Measurements from ENCODE around the gene TATDN2.
"Not testable (repeated sequence)": the region's sequence is repeated elsewhere in the genome, so short reads cannot be mapped to it uniquely, and the experiment has no call there.

The TATDN2 gene

GRCh38 chr3:10294030-10294586, 45.8 kb downstream of the TATDN2 start:
- DNase-seq, result no peak

DNA sequence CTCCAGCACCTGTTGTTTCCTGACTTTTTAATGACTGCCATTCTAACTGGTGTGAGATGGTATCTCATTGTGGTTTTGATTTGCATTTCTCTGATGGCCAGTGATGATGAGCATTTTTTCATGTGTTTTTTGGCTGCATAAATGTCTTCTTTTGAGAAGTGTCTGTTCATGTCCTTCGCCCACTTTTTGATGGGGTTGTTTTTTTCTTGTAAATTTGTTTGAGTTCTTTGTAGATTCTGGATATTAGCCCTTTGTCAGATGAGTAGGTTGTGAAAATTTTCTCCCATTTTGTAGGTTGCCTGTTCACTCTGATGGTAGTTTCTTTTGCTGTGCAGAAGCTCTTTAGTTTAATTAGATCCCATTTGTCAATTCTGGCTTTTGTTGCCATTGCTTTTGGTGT, 49.8 kb downstream of the TATDN2 start:
- DNase-seq, result not testable (repeated sequence)

- no peak for DNase-seq
These were observed 50.9 kb downstream of the TATDN2 start for GRCh38 chr3:10299175-10299574.

DNA sequence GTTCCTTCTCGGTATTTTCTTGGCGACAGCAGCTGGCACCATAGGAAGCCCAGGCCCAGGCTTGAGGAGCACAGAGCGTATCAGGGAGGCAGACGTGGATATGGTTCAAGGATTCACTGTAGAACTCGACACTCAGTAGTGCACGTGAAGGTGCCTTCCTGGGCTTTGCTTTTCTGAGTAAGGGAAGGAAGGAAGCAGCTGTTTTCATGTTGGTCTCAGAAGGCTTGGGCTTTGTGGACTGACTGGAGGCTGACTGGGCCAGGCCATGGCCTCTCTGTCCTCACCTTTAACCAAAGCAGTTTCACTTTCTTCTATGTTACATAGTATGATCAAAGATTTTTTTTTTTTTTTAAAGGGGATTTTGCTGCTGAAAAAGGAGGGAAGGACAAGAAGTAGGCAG, 51.4 kb downstream of the TATDN2 start:
- DNase-seq, result no peak

DNA sequence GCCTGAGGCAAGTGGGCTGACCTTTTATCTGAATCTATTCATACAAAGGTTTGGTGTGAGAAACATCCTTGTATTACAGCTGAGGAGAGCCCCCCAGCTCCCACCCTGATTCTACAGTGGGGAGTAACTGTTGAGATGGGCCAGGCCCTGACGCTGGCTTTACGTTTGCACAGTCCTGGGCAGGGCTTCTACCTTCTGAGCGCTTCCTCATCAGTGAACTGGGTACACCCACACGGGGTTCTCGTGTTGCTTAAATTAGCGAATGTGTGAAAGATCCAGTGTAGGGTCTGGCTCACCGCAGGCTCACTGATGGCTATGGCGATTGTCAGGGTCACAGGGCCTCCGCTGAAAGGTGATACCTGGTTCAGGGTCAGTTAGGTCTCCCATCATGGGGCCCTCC, 51.8 kb downstream of the TATDN2 start:
- no peak for DNase-seq

DNA sequence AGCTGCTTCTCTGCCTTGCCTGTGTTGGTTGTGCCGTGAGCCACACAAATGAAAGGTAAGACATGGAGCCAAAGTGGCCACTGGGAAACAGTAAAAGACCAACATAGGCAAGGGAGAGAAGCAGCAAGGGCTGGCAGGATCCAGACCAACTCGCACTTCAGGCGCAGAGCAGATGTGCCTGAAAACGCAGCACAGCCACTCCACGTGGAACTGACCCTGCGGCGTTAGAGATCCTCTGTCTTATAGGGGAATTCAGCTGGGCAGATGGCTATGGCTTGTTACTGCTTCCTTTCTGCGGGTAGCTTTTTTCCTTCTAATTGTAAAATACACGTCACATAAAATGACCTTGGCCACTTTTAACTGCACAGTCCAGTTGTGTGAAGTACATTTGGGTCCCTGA, 54.8 kb downstream of the TATDN2 start:
- no peak for DNase-seq

GRCh38 chr3:10303785-10304184, 55.5 kb downstream of the TATDN2 start:
- DNase-seq, result no peak

- no peak for DNase-seq
These were observed 56.6 kb downstream of the TATDN2 start for GRCh38 chr3:10304905-10305304.

DNA sequence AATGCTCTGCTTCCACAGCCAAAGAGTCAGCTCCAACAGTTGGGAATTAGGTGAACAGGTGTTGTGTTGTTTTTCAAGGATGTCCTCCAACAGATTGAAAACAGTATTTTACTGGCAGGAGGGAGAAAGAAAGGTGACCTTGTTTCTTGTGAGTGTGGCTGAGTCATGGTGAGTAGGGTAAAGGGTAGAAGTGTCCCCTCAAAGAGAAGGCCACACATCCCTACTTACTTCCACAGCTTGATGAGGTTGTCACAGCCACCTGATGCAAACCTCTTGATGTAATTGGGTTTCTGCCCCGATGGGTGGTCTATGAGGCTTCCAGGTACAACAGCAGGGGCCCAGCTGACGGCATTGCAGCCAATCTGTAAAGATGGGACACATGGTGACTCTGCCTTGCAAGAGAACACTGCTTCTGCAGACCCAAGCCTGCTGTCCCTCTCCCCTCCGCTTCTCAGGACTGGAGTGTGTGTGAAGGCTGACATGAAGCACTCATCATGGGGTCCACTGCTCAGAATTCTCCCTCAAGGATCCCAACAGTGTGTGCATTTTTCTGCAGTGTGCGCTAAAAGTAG, 57.2 kb downstream of the TATDN2 start:
- no peak for DNase-seq

DNA sequence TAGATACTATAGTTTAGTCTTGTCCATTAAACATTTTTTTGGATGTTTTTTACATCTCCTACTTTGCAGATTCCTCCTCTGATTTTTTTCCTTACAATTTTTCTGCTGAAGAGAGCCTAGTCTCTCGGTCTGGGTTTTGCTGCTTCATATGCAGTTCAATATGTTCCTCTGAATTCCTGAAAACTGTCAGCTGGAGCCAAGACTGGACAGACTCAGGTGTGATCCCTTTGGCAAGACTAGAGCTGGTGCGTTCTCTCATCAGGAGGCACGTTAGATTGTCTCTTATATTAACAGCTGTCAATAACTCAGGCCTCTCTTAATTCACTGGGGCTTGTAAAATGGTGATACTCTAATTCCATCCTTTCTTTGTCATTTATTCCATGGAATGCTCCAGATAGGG, 57.9 kb downstream of the TATDN2 start:
- no peak for DNase-seq

GRCh38 chr3:10308678-10309077, 60.4 kb downstream of the TATDN2 start:
- DNase-seq, result no peak

DNA sequence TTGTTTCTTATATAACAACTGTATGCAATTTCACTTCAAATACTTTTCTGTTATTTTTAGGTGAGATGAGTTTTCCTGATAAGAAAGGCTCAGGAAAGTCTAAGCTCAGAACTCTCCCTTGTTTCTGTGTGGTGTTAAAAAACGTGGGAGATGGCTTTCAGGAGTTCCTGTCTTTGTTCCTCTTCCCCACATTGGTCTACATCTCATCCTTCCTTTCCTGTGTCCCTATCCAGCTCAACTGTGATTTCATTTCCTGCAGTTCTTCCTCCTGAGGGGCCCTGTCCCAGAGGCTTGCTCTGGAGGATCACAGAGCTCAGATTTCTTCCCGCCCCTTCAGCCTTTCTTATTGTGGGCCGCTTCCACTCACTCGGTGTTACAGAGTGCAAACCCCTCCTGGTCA, 61.5 kb downstream of the TATDN2 start:
- no peak for DNase-seq

DNA sequence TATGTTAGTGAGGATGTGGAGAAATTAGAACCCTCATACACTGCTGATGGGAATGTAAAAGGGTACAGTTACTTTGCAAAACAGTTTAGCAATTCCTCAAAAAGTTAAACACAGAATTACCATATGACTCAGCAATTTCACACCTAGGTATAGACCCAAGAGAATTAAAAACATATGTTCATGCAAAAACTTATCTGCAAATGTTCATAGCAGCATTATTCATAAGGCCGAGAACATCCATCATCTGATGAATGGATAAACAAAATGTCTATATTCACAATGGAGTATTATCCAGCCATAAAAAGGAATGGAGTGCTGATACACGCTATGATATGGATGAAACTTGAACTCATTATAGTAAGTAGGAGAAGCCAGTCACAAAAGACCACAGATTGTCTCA, 62.3 kb downstream of the TATDN2 start:
- DNase-seq, result no peak

GRCh38 chr3:10311710-10312109, 63.5 kb downstream of the TATDN2 start:
- DNase-seq, result no peak

- DNase-seq, result no peak
These were observed 64.1 kb downstream of the TATDN2 start for GRCh38 chr3:10312391-10312790.

GRCh38 chr3:10312861-10313260, 64.6 kb downstream of the TATDN2 start:
- DNase-seq, result no peak

DNA sequence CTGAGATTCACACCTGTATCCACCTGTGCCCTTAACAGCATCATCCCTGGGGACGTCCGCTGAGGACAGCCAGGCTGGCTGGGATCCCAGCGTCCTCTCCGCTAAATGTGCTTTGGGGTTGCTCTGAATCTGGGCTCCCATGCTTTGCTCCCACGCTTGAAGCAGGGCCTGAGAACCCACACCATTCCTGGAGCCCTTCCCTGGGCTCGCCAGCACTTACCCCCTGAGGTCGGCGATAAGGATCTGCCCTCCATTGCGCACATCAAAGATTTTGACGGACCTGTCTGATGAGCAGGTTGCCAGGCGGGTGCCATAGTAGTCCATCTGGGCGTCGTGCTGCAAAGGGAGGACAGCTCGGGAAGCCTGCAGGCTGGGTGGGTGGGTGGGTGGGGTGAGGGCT, 66.8 kb downstream of the TATDN2 start:
- no peak for DNase-seq

DNA sequence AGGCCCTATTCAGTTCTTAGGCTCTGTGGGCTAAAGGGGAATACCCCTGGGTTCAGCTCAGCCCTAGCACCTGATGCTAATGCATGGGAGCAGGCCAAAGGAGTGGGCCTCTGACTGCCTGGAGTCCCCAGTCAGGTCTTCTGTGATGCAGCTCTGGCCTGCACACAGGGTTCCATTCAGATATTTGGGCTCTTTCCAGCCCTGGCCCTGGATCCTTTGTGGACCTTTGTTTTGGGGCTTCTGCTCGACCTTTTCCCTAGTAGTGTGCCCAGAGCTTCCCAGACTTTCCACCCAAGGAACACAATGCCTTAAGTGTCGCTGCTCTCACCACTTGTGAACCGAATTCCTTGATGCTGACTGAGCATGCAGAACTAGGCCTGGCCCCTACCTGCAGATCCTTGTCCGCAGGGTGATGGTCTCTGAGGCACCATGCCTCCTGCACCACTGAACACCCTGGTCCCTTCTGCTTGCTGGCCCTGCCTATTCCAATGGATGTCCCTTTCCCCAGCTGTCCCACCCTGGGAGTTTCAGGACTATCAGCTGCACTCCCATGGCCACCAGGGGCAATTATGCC, 67.6 kb downstream of the TATDN2 start:
- no peak for DNase-seq

DNA sequence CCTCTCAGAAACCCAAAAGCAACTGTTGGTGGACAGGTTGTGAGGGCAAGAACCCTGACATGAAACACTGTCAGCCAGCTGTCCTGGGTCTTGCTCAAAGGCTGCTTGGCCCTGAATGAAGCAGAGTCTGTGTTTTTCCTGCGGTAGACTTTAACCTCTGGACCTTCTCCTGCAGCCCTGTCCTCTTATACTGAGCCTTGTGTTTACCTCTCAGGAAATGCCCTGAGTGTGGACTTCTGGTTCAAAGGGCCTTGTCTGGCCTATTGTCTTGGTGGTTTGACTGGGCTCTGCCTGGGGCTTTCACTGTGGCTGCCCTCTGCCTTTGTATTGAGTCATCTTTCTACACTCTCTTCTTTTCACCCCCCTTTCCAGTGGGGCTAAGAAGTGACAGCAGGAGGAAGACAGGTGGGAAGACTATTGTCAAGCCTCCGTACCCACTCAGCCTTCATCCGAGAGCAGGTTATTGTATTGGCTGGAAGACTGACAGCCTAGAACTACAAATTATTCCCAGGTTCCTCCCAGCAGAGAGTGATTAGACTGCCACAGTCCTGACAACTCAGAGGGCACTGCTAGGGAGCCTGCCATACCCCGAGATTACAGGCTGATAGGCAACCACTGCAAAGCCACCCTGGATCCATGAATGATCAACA, 69.2 kb downstream of the TATDN2 start:
- DNase-seq, result no peak

GRCh38 chr3:10317961-10318350, 69.7 kb downstream of the TATDN2 start:
- no peak for DNase-seq

GRCh38 chr3:10319251-10319650, 71.0 kb downstream of the TATDN2 start:
- no peak for DNase-seq

GRCh38 chr3:10319804-10320203, 71.5 kb downstream of the TATDN2 start:
- no peak for DNase-seq

DNA sequence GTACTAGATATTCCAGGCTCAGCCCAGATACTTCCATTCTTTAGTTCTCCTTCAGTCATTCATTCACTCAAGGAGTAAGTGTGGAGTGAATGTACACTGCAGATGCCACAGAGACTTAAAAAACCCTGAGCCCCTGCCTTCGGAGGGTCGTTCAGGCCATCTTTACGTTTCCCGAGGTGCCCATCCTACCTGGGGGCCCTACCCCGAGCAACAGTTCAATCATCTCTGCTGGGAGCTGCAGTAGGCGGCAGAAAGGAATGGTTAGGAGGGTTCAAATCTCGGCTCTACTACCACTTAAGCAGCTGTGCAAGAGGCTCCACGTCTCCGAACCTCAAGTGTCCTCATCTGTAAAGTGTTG, 72.0 kb downstream of the TATDN2 start:
- DNase-seq, result no peak

DNA sequence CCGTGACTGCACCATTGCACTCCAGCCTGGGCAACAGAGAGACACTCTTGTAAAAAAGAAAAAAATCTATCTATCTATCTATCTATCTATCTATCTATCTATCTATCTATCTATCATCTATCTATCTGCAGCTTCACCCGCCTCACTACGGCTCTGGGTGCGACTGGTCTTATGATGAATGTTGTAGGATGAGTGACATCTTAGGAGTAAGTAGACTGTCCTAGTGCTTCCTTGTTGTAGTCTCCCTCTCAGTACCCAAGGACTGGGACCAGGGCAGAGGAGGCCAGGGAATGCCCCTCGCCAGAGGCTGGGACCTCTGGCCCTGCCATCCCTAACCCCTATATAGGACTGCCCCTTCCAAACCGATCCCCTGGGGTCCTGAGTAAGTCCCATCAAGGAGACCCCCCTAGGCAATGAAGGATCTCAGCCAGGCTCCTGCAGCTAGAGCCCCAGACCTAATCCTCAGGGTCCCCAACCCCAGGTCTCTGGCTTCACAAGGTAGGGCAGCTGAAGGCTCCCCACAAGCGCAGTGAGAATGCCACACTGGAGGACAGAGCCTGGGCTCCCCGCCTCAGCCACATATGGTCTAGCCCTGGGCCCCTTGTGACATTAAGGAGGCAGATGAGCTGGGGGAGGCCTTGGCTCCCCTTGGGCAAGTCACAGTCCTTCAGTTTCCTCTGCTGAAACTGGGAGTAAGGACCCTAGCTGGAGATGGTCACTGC, 73.5 kb downstream of the TATDN2 start:
- DNase-seq, result no peak

Measured in stimulated activated CD4-positive, alpha-beta T cell treated with anti-CD3 and anti-CD28 coated beads, Interleukin-12 subunit alpha, Interleukin-12 subunit beta, amount 100 ng/mL, for 4 hours (primary cell).